Rectal smooth muscle tissue (tissue), 1 donor: ENCODE data around the gene ZMAT5.

Experiments
- H3K27ac ChIP-seq: one replicate; pipeline ENCODE4 v1.7.0; 2013; ENCODE audit warnings: low read depth, low read length, inconsistent platforms
- H3K27me3 ChIP-seq: one replicate; pipeline ENCODE4 v1.7.0; 2013; ENCODE audit warnings: low read length; ENCODE audit not compliant: control insufficient read depth, insufficient read depth
- H3K36me3 ChIP-seq: one replicate; pipeline ENCODE4 v1.7.0; 2013; ENCODE audit warnings: low read length; ENCODE audit not compliant: control insufficient read depth, insufficient read depth
- H3K4me1 ChIP-seq: one replicate; pipeline ENCODE4 v1.7.0; 2013; ENCODE audit warnings: low read length; ENCODE audit not compliant: control insufficient read depth, insufficient read depth
- H3K4me3 ChIP-seq: one replicate; pipeline ENCODE4 v1.7.0; 2013; ENCODE audit warnings: low read length
- H3K9ac ChIP-seq: one replicate; pipeline ENCODE4 v1.7.0; 2013; ENCODE audit warnings: low read length

Gene ZMAT5

GRCh38 chr22:29705651-29706050 is 61.2 kb downstream of the ZMAT5 start:
- Histone ChIP-seq H3K27ac (peak overlapping the region; percentile 6), H3K4me1 (peaks cover 4% of the 10 kb centered on the region), H3K36me3 (no peaks in the 10 kb centered on the region), H3K9ac (no peak overlapping the region), H3K27me3 (peaks cover 3% of the 10 kb centered on the region), H3K4me3 (no peak overlapping the region)

GRCh38 chr22:29704528-29705285 is 62.1 kb downstream of the ZMAT5 start:
- H3K4me1 ChIP-seq: peaks cover 4% of the 10 kb centered on the region
- H3K36me3 ChIP-seq: no peaks in the 10 kb centered on the region
- peaks cover 3% of the 10 kb centered on the region for H3K27me3 ChIP-seq
- H3K4me3 ChIP-seq: no peak overlapping the region
- H3K27ac ChIP-seq: peak overlapping the region; percentile 32
- H3K9ac ChIP-seq: no peak overlapping the region

DNA sequence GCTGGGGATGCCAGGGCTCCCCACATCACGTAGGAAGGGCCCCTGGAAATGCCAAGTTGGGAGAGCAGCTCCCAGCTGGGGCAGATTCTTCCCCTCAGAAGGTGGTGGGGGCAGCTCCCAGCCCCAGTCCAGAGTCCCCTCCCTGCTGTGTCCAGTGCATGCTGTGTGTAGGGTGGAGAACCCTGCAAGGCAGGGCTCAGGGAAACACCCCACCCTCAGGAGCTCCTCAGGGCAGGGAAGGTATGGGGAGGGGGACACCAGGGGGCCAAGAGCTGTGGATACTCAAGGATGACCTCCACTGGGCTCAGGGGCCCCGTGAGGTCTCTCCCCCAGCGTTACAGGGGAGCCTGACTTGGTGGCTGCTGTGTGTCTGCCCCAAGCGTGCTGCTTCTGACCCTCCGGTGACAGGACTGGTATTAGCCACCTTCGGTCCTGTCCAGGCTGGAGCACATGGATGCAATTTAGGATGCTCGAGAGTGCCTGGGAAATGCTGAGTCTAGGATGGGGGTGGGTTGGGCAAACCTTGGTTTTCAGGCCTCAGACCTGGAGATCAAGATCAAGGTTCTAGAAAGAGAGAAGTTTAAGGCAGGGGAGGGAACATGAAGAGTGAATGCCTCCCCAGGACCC is 63.1 kb downstream of the ZMAT5 start:
- Histone ChIP-seq H3K9ac (no peak overlapping the region), H3K27me3 (peaks cover 3% of the 10 kb centered on the region), H3K36me3 (no peaks in the 10 kb centered on the region), H3K4me1 (peaks cover 4% of the 10 kb centered on the region), H3K4me3 (no peak overlapping the region), H3K27ac (no peak overlapping the region)

DNA sequence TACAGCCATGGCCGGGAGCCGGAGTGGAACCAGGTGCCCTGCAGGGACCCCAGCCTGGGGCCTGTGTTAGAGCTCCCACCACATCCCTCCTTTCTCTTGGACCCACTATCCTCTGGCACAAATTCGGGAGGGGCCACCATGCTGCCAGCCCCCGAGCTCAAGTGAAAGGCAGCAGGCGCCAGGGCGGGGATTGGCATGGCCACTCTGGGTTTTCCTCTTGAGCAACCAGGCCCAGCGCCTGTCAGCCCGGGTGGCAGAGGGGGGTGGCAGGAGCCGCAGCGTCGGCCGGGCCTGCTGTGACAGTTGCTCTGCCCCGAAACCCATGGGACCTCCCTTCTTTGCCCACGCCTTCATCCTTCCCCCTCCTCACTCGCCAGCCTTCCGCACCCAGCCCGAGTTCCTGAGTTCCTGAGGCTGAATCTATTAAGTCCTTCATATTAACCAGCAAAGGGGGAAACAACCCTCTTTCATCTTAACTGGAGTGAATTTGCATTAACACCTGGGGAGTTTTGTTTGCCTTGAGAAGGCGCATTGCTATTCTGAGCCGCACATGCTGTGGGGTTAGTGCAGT is 63.8 kb downstream of the ZMAT5 start:
- Histone ChIP-seq H3K36me3 (no peaks in the 10 kb centered on the region), H3K27ac (no peak overlapping the region), H3K4me3 (no peak overlapping the region), H3K4me1 (peaks cover 4% of the 10 kb centered on the region), H3K27me3 (no peaks in the 10 kb centered on the region), H3K9ac (no peak overlapping the region)

- H3K27me3 ChIP-seq: no peaks in the 10 kb centered on the region
- no peak overlapping the region for H3K27ac ChIP-seq
- H3K9ac ChIP-seq: no peak overlapping the region
- no peak overlapping the region for H3K4me3 ChIP-seq
- H3K36me3 ChIP-seq: no peaks in the 10 kb centered on the region
- peaks cover 4% of the 10 kb centered on the region for H3K4me1 ChIP-seq
Measured at GRCh38 chr22:29702000-29702930, 64.5 kb downstream of the ZMAT5 start.

GRCh38 chr22:29701155-29701999 is 65.4 kb downstream of the ZMAT5 start:
- Histone ChIP-seq H3K4me1 (peaks cover 4% of the 10 kb centered on the region), H3K9ac (no peak overlapping the region), H3K36me3 (no peaks in the 10 kb centered on the region), H3K27ac (no peak overlapping the region), H3K4me3 (no peak overlapping the region), H3K27me3 (no peaks in the 10 kb centered on the region)

- Histone ChIP-seq H3K27me3 (no peaks in the 10 kb centered on the region), H3K36me3 (peaks cover 4% of the 10 kb centered on the region), H3K27ac (no peak overlapping the region), H3K4me1 (peaks cover 4% of the 10 kb centered on the region), H3K4me3 (no peak overlapping the region), H3K9ac (no peak overlapping the region)
Measured at GRCh38 chr22:29700900-29701154, 66.0 kb downstream of the ZMAT5 start.

GRCh38 chr22:29700206-29700899 is 66.5 kb downstream of the ZMAT5 start:
- Histone ChIP-seq H3K27me3 (no peaks in the 10 kb centered on the region), H3K9ac (no peak overlapping the region), H3K36me3 (peaks cover 4% of the 10 kb centered on the region), H3K27ac (no peak overlapping the region), H3K4me1 (peaks cover 4% of the 10 kb centered on the region), H3K4me3 (no peak overlapping the region)

DNA sequence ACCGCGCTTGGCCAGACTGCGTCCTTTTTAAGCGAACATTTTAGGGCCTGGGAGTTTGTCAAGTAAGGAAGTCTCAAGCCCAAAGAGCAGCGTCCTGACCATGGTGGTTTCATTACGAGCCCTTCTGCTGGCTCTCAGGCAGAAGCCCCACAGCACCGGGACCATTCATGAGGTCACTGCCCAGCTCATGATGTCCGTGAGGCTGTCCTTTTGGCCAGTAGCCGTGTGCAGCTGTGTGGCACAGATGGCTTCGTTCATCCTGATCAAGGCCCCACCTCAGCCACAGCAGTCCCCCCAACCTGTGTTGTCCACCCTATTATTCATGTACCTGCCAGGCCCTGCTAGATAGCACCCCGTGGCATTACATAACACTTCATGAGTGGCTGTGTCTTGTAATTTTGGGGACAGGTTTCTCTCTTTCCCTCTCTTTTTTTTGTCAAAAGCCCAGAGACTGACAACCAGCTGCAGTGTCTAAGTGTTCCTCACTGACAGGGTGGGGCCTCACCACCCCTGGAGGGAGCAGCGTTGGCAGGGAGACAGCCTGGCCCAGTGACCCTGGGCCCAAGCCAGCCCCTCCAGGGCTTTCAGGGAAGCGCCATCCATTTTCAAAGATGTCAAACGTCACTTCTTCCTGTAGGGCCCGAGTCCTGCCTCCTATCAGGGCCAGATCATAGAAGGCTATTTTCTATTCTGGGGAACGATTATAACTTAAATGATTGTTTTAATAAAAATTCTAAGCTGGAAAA is 68.8 kb downstream of the ZMAT5 start:
- H3K9ac ChIP-seq: no peak overlapping the region
- no peaks in the 10 kb centered on the region for H3K27me3 ChIP-seq
- H3K27ac ChIP-seq: no peak overlapping the region
- H3K36me3 ChIP-seq: peaks cover 7% of the 10 kb centered on the region
- H3K4me3 ChIP-seq: no peak overlapping the region
- H3K4me1 ChIP-seq: no peaks in the 10 kb centered on the region

DNA sequence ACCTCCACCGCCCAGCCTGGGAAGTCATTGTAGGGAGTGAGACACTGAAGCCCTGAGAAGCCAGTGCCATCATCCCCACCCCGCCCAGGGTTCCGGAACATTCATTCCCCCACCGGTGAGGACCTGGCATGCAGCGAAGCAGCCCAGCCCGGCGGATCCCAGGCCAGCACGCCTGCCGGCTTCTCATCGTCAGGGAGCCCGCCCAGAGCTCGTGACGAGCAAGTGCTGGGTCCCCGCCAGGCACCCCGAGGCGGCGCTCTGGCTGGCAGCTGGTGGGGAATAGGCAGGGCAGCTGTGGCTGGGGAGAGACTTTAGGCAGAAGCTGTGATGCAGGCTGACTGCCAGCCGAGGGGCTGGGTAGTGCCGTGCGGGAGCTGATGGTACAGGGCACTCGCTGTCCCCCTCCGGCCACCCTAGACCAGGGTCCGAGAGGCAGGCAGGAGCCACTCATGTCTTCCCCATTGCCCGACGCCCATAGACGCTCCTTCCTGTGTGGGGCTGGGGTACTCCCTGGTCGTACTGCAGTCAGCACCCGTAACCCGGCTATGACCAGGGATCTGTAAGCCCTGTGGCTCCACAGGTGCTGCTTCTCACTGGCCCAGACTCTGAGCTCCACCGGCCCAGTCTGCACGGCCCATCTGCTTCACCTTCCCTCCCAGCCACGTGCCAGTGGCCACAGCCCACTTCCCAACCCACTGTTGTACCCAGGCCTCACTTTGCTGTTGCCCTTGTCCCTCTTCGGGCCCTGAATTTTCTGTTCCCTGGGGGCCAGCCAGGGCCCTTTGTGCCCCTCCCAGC is 71.5 kb downstream of the ZMAT5 start:
- Histone ChIP-seq H3K36me3 (peaks cover 15% of the 10 kb centered on the region), H3K27ac (no peak overlapping the region), H3K4me1 (no peaks in the 10 kb centered on the region), H3K27me3 (no peaks in the 10 kb centered on the region), H3K4me3 (no peak overlapping the region), H3K9ac (no peak overlapping the region)
